HCT116 (cell line): Measurements from ENCODE around the gene CPZ.
"Not testable (repeated sequence)": the region's sequence is repeated elsewhere in the genome, so short reads cannot be mapped to it uniquely, and the experiment has no call there.

ENCODE experiments used
- FOSL1 ChIP-seq: IDR thresholded peaks from 2 replicates; pipeline ENCODE4 v1.6.1; 2012; ENCODE audit warnings: low read depth
- POLR2A ChIP-seq: IDR thresholded peaks from 2 replicates; pipeline ENCODE4 v1.7.0; 2011; ENCODE audit warnings: borderline replicate concordance; ENCODE audit not compliant: insufficient read depth, insufficient read length; ENCODE audit errors: extremely low read depth
- POLR2AphosphoS5 ChIP-seq: IDR thresholded peaks from 2 replicates; pipeline ENCODE4 v1.6.1; 2011; ENCODE audit warnings: mild to moderate bottlenecking, low read depth, low read length, moderate library complexity
- TF ChIP-seq, protein P1 (sequence below): IDR thresholded peaks from 2 replicates; pipeline ENCODE4 v1.6.1; 2012

GRCh38 chr4:8634773-8635172 lies 42.2 kb downstream of the CPZ start:
- TF ChIP-seq, protein P1, sequence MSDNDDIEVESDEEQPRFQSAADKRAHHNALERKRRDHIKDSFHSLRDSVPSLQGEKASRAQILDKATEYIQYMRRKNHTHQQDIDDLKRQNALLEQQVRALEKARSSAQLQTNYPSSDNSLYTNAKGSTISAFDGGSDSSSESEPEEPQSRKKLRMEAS: not testable (repeated sequence)
- not testable (repeated sequence) for TF ChIP-seq POLR2AphosphoS5, FOSL1, POLR2A
